ENCODE measurements around the gene PIGV. TPM values are rescaled to one million over a fixed set of nuclear protein-coding genes. Genes with fewer than 3 reads are reported as not detected.

PIGV gene
- total RNA-seq, 1 donor from 2014 or later = 14.2 TPM

DNA sequence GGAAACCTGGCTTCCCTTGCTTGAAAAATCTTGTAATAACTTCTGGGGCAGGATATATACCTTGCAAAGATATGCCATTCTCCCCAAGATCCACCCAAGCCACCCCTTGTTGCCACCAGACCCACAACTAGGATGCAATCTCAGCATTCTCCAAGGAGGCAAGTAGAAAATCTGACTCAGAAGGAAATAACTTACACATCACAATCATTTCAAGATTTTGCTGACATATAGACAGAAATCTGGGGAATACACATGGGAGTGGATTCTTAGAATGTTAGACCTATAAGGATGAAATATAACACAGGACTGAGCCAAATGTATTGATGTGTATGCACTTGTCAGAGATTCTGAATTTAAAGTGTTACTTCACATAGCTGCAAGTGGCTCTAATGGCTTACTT is 24.0 kb downstream of the PIGV start:
- H3K27me3 Mint-ChIP-seq (ENCODE audit: unreplicated experiment) = no peaks in the 10 kb centered on the region
- H3K36me3 Mint-ChIP-seq (ENCODE audit: unreplicated experiment) = no peaks in the 10 kb centered on the region
- H3K4me1 Mint-ChIP-seq (ENCODE audit: unreplicated experiment) = peaks cover 2% of the 10 kb centered on the region
- H3K9me3 Mint-ChIP-seq (ENCODE audit: unreplicated experiment) = no peaks in the 10 kb centered on the region
- H3K27ac Mint-ChIP-seq (ENCODE audit: unreplicated experiment) = no peak overlapping the region
- H3K4me3 Mint-ChIP-seq (ENCODE audit: unreplicated experiment) = no peak overlapping the region
- TF ChIP-seq, protein P1, sequence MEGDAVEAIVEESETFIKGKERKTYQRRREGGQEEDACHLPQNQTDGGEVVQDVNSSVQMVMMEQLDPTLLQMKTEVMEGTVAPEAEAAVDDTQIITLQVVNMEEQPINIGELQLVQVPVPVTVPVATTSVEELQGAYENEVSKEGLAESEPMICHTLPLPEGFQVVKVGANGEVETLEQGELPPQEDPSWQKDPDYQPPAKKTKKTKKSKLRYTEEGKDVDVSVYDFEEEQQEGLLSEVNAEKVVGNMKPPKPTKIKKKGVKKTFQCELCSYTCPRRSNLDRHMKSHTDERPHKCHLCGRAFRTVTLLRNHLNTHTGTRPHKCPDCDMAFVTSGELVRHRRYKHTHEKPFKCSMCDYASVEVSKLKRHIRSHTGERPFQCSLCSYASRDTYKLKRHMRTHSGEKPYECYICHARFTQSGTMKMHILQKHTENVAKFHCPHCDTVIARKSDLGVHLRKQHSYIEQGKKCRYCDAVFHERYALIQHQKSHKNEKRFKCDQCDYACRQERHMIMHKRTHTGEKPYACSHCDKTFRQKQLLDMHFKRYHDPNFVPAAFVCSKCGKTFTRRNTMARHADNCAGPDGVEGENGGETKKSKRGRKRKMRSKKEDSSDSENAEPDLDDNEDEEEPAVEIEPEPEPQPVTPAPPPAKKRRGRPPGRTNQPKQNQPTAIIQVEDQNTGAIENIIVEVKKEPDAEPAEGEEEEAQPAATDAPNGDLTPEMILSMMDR (IDR thresholded peaks at IDR 0.05) = no peak
- DNase-seq (ENCODE audit: extremely low spot score, unreplicated experiment) = no peak

GRCh38 chr1:26814377-26814776 is 26.6 kb downstream of the PIGV start:
- no peak for DNase-seq (ENCODE audit: extremely low spot score, unreplicated experiment)
- no peak overlapping the region for H3K4me3 Mint-ChIP-seq (ENCODE audit: unreplicated experiment)
- TF ChIP-seq, protein P1 (IDR thresholded peaks at IDR 0.05) = no peak
- peaks cover 2% of the 10 kb centered on the region for H3K4me1 Mint-ChIP-seq (ENCODE audit: unreplicated experiment)
- no peaks in the 10 kb centered on the region for H3K27me3 Mint-ChIP-seq (ENCODE audit: unreplicated experiment)
- no peaks in the 10 kb centered on the region for H3K36me3 Mint-ChIP-seq (ENCODE audit: unreplicated experiment)
- H3K9me3 Mint-ChIP-seq (ENCODE audit: unreplicated experiment) = no peaks in the 10 kb centered on the region
- no peak overlapping the region for H3K27ac Mint-ChIP-seq (ENCODE audit: unreplicated experiment)

DNA sequence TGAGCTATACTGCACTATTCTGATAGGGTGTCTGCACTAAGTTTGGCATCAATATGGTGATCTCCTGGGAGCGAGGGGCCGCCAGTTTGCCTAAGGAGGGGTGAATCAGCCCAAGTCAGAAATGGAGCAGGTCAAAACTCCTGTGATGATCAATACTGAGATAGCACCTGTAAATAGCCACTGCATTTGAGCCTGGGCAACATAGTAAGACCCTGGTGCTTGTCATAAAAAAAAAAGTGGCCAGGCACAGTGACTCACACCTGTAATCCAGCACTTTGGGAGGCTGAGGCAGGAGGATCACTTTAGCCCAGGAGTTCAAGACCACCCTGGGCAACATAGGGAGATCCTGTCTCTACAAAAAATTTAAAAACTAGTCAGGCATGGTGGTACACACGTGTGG is 27.1 kb downstream of the PIGV start:
- H3K27me3 Mint-ChIP-seq (ENCODE audit: unreplicated experiment) = no peaks in the 10 kb centered on the region
- no peaks in the 10 kb centered on the region for H3K36me3 Mint-ChIP-seq (ENCODE audit: unreplicated experiment)
- H3K27ac Mint-ChIP-seq (ENCODE audit: unreplicated experiment) = no peak overlapping the region
- H3K4me1 Mint-ChIP-seq (ENCODE audit: unreplicated experiment) = peaks cover 2% of the 10 kb centered on the region
- no peaks in the 10 kb centered on the region for H3K9me3 Mint-ChIP-seq (ENCODE audit: unreplicated experiment)
- H3K4me3 Mint-ChIP-seq (ENCODE audit: unreplicated experiment) = no peak overlapping the region
- DNase-seq (ENCODE audit: extremely low spot score, unreplicated experiment) = no peak
- TF ChIP-seq, protein P1 (IDR thresholded peaks at IDR 0.05) = no peak

GRCh38 chr1:26820784-26821269 is 33.1 kb downstream of the PIGV start:
- H3K4me3 Mint-ChIP-seq (ENCODE audit: unreplicated experiment) = no peak overlapping the region
- no peaks in the 10 kb centered on the region for H3K9me3 Mint-ChIP-seq (ENCODE audit: unreplicated experiment)
- no peak overlapping the region for H3K27ac Mint-ChIP-seq (ENCODE audit: unreplicated experiment)
- peaks cover under 1% of the 10 kb centered on the region for H3K4me1 Mint-ChIP-seq (ENCODE audit: unreplicated experiment)
- no peaks in the 10 kb centered on the region for H3K27me3 Mint-ChIP-seq (ENCODE audit: unreplicated experiment)
- DNase-seq (ENCODE audit: extremely low spot score, unreplicated experiment) = no peak
- no peaks in the 10 kb centered on the region for H3K36me3 Mint-ChIP-seq (ENCODE audit: unreplicated experiment)
- TF ChIP-seq, protein P1 (IDR thresholded peaks at IDR 0.05) = no peak

DNA sequence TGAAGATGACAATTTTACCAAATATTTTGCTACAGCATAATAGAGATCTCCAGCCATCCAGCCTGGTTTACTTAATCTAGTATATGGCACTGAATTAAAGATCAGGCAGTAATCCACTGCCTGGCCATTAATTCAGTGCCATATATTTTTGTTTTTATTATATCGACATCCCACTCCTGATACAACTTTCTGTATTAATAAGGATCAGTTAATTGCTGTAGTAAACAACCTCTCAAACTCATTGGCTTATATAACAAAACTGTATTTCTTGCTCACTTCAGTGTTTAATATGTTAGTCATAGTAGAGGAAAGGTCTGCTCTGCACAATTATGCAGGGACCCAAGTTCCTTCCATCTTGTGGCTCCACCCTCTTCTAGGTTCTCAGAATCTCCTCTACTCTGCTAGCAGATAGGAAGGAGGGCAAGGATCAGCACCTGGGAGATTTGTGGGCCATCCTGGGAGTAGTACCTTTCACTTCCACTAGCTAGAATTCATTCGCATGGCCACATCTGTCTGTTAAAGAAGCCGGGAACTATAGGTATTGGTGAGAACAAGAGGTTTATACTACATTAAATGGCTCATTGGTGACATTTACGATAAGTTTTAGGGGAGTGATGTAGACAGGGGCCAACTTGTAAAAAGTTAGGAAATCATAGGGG is 35.1 kb downstream of the PIGV start:
- Mint-ChIP-seq H3K4me3 (ENCODE audit: unreplicated experiment) (no peak overlapping the region), H3K27ac (ENCODE audit: unreplicated experiment) (no peak overlapping the region), H3K36me3 (ENCODE audit: unreplicated experiment) (no peaks in the 10 kb centered on the region), H3K4me1 (ENCODE audit: unreplicated experiment) (peaks cover 10% of the 10 kb centered on the region), H3K9me3 (ENCODE audit: unreplicated experiment) (no peaks in the 10 kb centered on the region), H3K27me3 (ENCODE audit: unreplicated experiment) (no peaks in the 10 kb centered on the region)
- TF ChIP-seq, protein P1 (IDR thresholded peaks at IDR 0.05) = no peak
- no peak for DNase-seq (ENCODE audit: extremely low spot score, unreplicated experiment)
